GM23338 (cell line): Measurements from ENCODE around the gene RNU1-3. TPM values are rescaled to one million over a fixed set of nuclear protein-coding genes. Genes with fewer than 3 reads are reported as not detected.
A peak's percentile ranks its signal among the peaks of the same experiment; 100 is the strongest.
"Not testable (repeated sequence)": the region's sequence is repeated elsewhere in the genome, so short reads cannot be mapped to it uniquely, and the experiment has no call there.

Experiments
- ATAC-seq: fragments of 200-7000 bp; cut with Tn5 transposase; 3 replicates; pipeline ENCODE4 v1.9.1; 2020
- DNase-seq: peaks from one replicate; pipeline ENCODE4 v3.0.0-alpha.2; 2015; ENCODE audit warnings: low spot score
- H2AFZ ChIP-seq: fragments of 200-600 bp; sonication (generic); 2 replicates; pipeline ENCODE4 v1.8.0; 2016; ENCODE audit warnings: antibody characterized with exemption, mild to moderate bottlenecking, moderate library complexity
- H3F3A ChIP-seq: fragments of 200-600 bp; sonication (generic); replicated peaks from 2 replicates; pipeline ENCODE4 v1.8.0; 2017; ENCODE audit warnings: antibody characterized with exemption, mixed run types, low read depth
- H3K27ac ChIP-seq: fragments of 200-600 bp; sonication (generic); 2 replicates; pipeline ENCODE4 v1.6.1; 2016; ENCODE audit warnings: low read depth
- H3K27me3 ChIP-seq: fragments of 200-600 bp; sonication (generic); 2 replicates; pipeline ENCODE4 v1.8.0; 2016; ENCODE audit warnings: mild to moderate bottlenecking, mixed run types, moderate library complexity; ENCODE audit not compliant: insufficient read depth
- H3K36me3 ChIP-seq: fragments of 200-600 bp; sonication (generic); 2 replicates; pipeline ENCODE4 v1.8.0; 2016; ENCODE audit warnings: mild to moderate bottlenecking; ENCODE audit not compliant: insufficient read depth
- H3K4me1 ChIP-seq: fragments of 200-600 bp; sonication (generic); 2 replicates; pipeline ENCODE4 v1.8.0; 2016; ENCODE audit warnings: mild to moderate bottlenecking, moderate library complexity; ENCODE audit not compliant: insufficient read depth
- H3K4me2 ChIP-seq: fragments of 200-600 bp; sonication (generic); 2 replicates; pipeline ENCODE4 v1.7.1; 2017; ENCODE audit warnings: mixed run types
- H3K4me3 ChIP-seq: fragments of 200-600 bp; sonication (generic); 2 replicates; pipeline ENCODE4 v1.6.1; 2016; ENCODE audit warnings: mixed run types
- H3K79me2 ChIP-seq: fragments of 200-600 bp; sonication (generic); replicated peaks from 2 replicates; pipeline ENCODE4 v1.8.0; 2017; ENCODE audit warnings: mild to moderate bottlenecking; ENCODE audit not compliant: insufficient read depth
- H3K9me2 ChIP-seq: fragments of 200-600 bp; sonication (generic); 2 replicates; pipeline ENCODE4 v1.8.0; 2017; ENCODE audit not compliant: insufficient read depth
- H4K20me1 ChIP-seq: fragments of 200-600 bp; sonication (generic); replicated peaks from 2 replicates; pipeline ENCODE4 v1.8.0; 2017; ENCODE audit warnings: mild to moderate bottlenecking; ENCODE audit not compliant: insufficient read depth
- H3K27ac Mint-ChIP-seq: 2 replicates; pipeline ENCODE4 v1.8.0; 2020; ENCODE audit warnings: inconsistent platforms, mild to moderate bottlenecking, moderate library complexity, mixed read lengths
- H3K27me3 Mint-ChIP-seq: 3 replicates; pipeline ENCODE4 v1.8.0; 2022; ENCODE audit warnings: low read depth, mild to moderate bottlenecking, moderate library complexity, mixed read lengths, inconsistent platforms; ENCODE audit not compliant: insufficient read depth, poor library complexity
- H3K36me3 Mint-ChIP-seq: 3 replicates; pipeline ENCODE4 v1.8.0; 2021; ENCODE audit warnings: low read depth, mild to moderate bottlenecking, inconsistent platforms, moderate library complexity, mixed read lengths
- H3K4me1 Mint-ChIP-seq: 3 replicates; pipeline ENCODE4 v1.8.0; 2020; ENCODE audit warnings: mild to moderate bottlenecking, inconsistent platforms, mixed read lengths
- H3K4me3 Mint-ChIP-seq: 3 replicates; pipeline ENCODE4 v1.8.0; 2021; ENCODE audit warnings: moderate library complexity, mild to moderate bottlenecking, inconsistent platforms, mixed read lengths
- H3K9me3 Mint-ChIP-seq: 3 replicates; pipeline ENCODE4 v1.8.0; 2020; ENCODE audit warnings: moderate library complexity, mild to moderate bottlenecking, inconsistent platforms, mixed read lengths
- CTCF ChIP-seq, 2 experiments: fragments of 200-600 bp in 1 of 2; sonication (generic) in 1 of 2; conservative IDR thresholded peaks; 2 replicates each; pipeline versions ENCODE4 v1.5.1 to v1.6.1; 2016 to 2017; ENCODE audit warnings: antibody characterized with exemption in 2 of 2, low read depth in 2 of 2, mild to moderate bottlenecking in 2 of 2, moderate library complexity in 1 of 2
- polyA plus RNA-seq: library from polyadenylated mRNA; unstranded; fragments of >200 nt; fragmentation: Nextera tagmentation; extraction: Ambion mirVana; gene quantifications from 2 replicates; pipeline ENCODE4 v1.2.1, GENCODE V29; 2016
- total RNA-seq: library from RNA; depleted of rRNA; stranded (reverse); fragments of >200 nt; shearing (Covaris generic); gene quantifications from 2 replicates; pipeline ENCODE4 v1.2.3, GENCODE V29; 2014

RNU1-3 gene
- total and polyA plus RNA-seq, 2 experiments from 2014 or later = not detected

GRCh38 chr1:16712131-16712530 lies 45.4 kb upstream of the RNU1-3 start:
- peak; percentile 11 to 21; a peak in 1 of 4 replicates for TF ChIP-seq CTCF (conservative IDR thresholded peaks at IDR 0.05; ENCODE audit: low read depth in 2 of 2)
- not testable (repeated sequence) for H3K27ac Mint-ChIP-seq, H3K9me3 Mint-ChIP-seq

GRCh38 chr1:16710618-16711017 lies 43.9 kb upstream of the RNU1-3 start:
- not testable (repeated sequence) for ATAC-seq, H3K36me3 Mint-ChIP-seq, H3K4me3 ChIP-seq

More at GRCh38 chr1:16712131-16712530, 45.4 kb upstream of the RNU1-3 start:
- H2AFZ ChIP-seq, H3K36me3 ChIP-seq, H3K27ac ChIP-seq, H3K4me3 Mint-ChIP-seq, H3K36me3 Mint-ChIP-seq, H3K9me2 ChIP-seq, H3K79me2 ChIP-seq, H3K4me3 ChIP-seq, H3K4me1 Mint-ChIP-seq, H4K20me1 ChIP-seq, H3K27me3 ChIP-seq, H3K4me2 ChIP-seq, H3F3A ChIP-seq, H3K4me1 ChIP-seq, DNase-seq: not testable (repeated sequence)
- peak; percentile 2; the same call in 1 of the 3 replicates for ATAC-seq
- peaks cover 10% of the 10 kb centered on the region for H3K27me3 Mint-ChIP-seq

GRCh38 chr1:16709659-16710087 lies 42.9 kb upstream of the RNU1-3 start:
- H3K9me2 ChIP-seq, H3K9me3 Mint-ChIP-seq, H3K4me2 ChIP-seq, H3K27me3 Mint-ChIP-seq, H3K79me2 ChIP-seq, H3K27ac ChIP-seq, H3K4me1 Mint-ChIP-seq, H2AFZ ChIP-seq, H3K4me1 ChIP-seq, H4K20me1 ChIP-seq, DNase-seq, H3K36me3 Mint-ChIP-seq, H3K36me3 ChIP-seq, H3F3A ChIP-seq, H3K4me3 ChIP-seq, H3K27ac Mint-ChIP-seq, H3K27me3 ChIP-seq: not testable (repeated sequence)
- TF ChIP-seq CTCF (conservative IDR thresholded peaks at IDR 0.05; ENCODE audit: low read depth in 2 of 2) = peak; percentile 63 to 68
- peak; percentile 69 for ATAC-seq
- peak overlapping the region; percentile 34; the same call in 1 of the 3 replicates for H3K4me3 Mint-ChIP-seq

More at GRCh38 chr1:16710618-16711017, 43.9 kb upstream of the RNU1-3 start:
- not testable (repeated sequence) for H3K27me3 ChIP-seq, H3K27me3 Mint-ChIP-seq, H3K4me3 Mint-ChIP-seq, H2AFZ ChIP-seq, H4K20me1 ChIP-seq, H3K4me2 ChIP-seq, H3K4me1 Mint-ChIP-seq, H3K36me3 ChIP-seq, H3K4me1 ChIP-seq, H3K27ac ChIP-seq, H3K79me2 ChIP-seq, H3K27ac Mint-ChIP-seq, H3K9me2 ChIP-seq, H3K9me3 Mint-ChIP-seq, H3F3A ChIP-seq, DNase-seq

GRCh38 chr1:16708704-16709103 lies 42.0 kb upstream of the RNU1-3 start:
- not testable (repeated sequence) for H3K9me3 Mint-ChIP-seq, H3K4me1 ChIP-seq, H3K36me3 Mint-ChIP-seq, H3K27ac Mint-ChIP-seq, H3K4me3 ChIP-seq, H3K36me3 ChIP-seq, H3K4me1 Mint-ChIP-seq, H3F3A ChIP-seq, DNase-seq, ATAC-seq, H3K27me3 ChIP-seq, H3K4me3 Mint-ChIP-seq, H3K4me2 ChIP-seq, H3K27me3 Mint-ChIP-seq, H4K20me1 ChIP-seq, H3K27ac ChIP-seq, H3K79me2 ChIP-seq, H2AFZ ChIP-seq, H3K9me2 ChIP-seq

GRCh38 chr1:16707130-16708093 lies 40.7 kb upstream of the RNU1-3 start:
- H4K20me1 ChIP-seq = not testable (repeated sequence)
- ATAC-seq (peak; percentile 72), DNase-seq (peak; percentile 39)

More at GRCh38 chr1:16707130-16708093, 40.7 kb upstream of the RNU1-3 start:
- peak overlapping the region; percentile 60; the same call in 1 of the 2 replicates for H3K4me2 ChIP-seq
- H3K27me3 ChIP-seq, H3K27me3 Mint-ChIP-seq, H3F3A ChIP-seq, H3K79me2 ChIP-seq, H3K9me2 ChIP-seq, H3K27ac Mint-ChIP-seq, H2AFZ ChIP-seq, H3K36me3 Mint-ChIP-seq, H3K27ac ChIP-seq, H3K9me3 Mint-ChIP-seq, H3K36me3 ChIP-seq, H3K4me1 ChIP-seq, H3K4me1 Mint-ChIP-seq: not testable (repeated sequence)
- H3K4me3 Mint-ChIP-seq = peak overlapping the region; percentile 57; the same call in 2 of the 3 replicates
- peak overlapping the region; percentile 50; the same call in 1 of the 2 replicates for H3K4me3 ChIP-seq
